GM19043 (cell line): ENCODE measurements around the gene CDK6.
A peak's percentile ranks its signal among the peaks of the same experiment; 100 is the strongest.
"Not testable (repeated sequence)": the region's sequence is repeated elsewhere in the genome, so short reads cannot be mapped to it uniquely, and the experiment has no call there.

Experiments
- ATAC-seq: cut with Tn5 transposase; IDR thresholded peaks from one replicate; pipeline ENCODE4 v1.9.1; 2021; ENCODE audit warnings: low read depth; ENCODE audit not compliant: unreplicated experiment

The CDK6 gene

DNA sequence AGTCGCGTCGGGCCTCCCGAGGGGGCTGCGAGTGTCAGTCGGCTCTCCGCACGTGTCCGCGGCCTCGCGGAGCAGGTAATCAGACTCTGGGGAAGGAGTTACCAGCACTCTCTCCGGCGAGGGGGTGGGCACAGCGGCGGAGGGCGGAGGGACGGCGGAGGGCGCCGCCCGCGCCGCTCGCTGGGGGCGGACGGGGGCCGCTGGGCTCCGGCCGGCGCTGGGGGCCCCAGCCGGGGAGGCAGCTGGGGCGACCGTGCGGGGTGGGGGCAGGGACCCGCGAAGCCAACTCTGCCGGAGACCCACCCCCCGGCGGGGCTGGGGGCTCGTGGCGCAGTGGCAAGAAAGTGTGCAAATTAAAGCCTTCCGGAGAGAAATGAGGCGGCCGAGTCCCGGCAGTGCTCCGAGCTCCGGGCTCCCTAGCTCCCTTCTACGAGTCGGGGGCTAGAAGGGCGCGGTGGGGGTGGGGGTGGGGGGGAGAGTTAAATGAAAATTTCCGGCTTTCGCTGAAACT is at the start of gene CDK6:
Gene CDK6 (minus strand): TSS at position 85 of the 511 bp plus-strand sequence. CDS start 3,250 bp downstream, outside the sequence.
- ATAC-seq = peak; percentile 22

GRCh38 chr7:92886039-92886438 is 49.7 kb upstream of the CDK6 start:
- ATAC-seq = not testable (repeated sequence)

- no peak for ATAC-seq
These were observed 47.8 kb upstream of the CDK6 start for GRCh38 chr7:92884218-92884617.

GRCh38 chr7:92882760-92883159 is 46.4 kb upstream of the CDK6 start:
- no peak for ATAC-seq

GRCh38 chr7:92881091-92881485 is 44.7 kb upstream of the CDK6 start:
- no peak for ATAC-seq

GRCh38 chr7:92880212-92881090 is 44.1 kb upstream of the CDK6 start:
- ATAC-seq = no peak

- ATAC-seq = no peak
These were observed 41.0 kb upstream of the CDK6 start for GRCh38 chr7:92877367-92877766.

DNA sequence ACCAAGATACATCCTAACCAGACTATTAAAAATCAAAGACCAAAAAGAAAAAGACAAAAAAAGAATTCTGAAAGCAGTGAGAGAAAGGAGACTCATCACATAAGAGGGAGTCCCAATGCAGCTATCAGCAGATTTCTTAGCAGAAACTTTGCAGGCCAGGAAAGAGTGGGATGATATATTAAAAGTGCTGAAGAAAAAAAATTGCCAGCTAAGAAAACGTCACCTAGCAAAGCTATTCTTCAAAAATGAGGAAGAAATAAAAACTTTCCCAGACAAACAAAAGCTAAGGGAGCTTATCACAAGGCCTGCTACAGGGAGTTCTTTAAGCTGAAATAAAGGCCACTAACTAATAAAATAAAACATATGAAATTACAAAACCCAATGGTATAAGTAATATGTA is 40.5 kb upstream of the CDK6 start:
- ATAC-seq = no peak

GRCh38 chr7:92875719-92876118 is 39.3 kb upstream of the CDK6 start:
- ATAC-seq = no peak

- no peak for ATAC-seq
These were observed 38.8 kb upstream of the CDK6 start for GRCh38 chr7:92875173-92875572.

DNA sequence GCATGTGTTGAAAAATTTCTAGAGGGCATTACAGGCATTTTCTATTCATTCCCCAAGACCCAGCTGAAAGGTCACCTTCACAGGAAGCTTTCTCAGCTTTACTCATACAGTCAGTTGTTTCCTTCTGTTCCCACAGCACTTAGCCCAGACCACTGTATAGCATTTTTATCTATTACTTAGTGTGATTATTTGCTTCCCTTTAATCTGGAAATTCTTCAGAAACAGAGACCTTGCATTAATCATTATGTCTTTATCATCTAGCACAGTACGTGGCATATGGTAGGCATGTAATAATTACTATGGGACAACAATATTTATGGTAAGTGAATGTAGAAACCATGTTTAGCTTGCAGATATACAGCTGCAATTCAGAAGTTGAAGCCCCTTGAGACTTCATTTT is 38.2 kb upstream of the CDK6 start:
- ATAC-seq = no peak

GRCh38 chr7:92873776-92874175 is 37.4 kb upstream of the CDK6 start:
- no peak for ATAC-seq

GRCh38 chr7:92872701-92873100 is 36.3 kb upstream of the CDK6 start:
- ATAC-seq = no peak

GRCh38 chr7:92868683-92869293 is 32.4 kb upstream of the CDK6 start:
- no peak for ATAC-seq

DNA sequence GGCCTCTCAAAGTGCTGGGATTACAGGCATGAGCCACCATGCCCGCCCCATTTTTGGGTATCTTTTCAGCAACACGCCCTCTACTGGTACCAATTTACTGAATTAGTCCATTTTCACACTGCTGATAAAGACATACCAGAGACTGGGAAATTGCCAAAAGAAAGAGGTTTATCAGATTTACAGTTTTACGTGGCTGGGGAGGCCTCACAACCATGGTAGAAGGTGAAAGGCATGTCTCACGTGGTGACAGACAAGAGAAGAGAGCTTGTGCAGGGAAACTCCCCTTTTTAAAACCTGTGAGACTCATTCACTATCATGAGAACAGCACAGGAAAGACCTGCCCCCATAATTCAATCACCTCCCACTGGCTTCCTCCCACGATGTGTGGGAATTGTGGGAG is 27.8 kb upstream of the CDK6 start:
- not testable (repeated sequence) for ATAC-seq

DNA sequence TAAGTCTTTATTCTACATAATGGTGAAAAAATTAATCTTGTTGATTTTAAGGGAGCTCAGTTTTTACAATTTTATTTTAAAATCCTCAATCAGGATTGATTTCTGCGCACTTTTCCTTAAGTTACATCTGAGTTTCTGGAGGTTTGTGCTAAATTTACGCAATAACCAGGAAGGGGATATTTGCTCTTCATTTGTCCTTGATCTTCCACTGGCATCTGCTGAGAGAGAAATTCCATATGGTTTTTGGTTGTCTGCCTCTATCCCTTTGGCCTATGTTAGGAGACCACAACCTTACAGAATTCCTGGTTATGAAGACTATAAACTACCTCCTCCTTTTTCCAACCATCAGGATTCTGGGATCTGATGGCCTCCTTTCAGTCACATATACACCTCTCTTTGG is 20.1 kb upstream of the CDK6 start:
- no peak for ATAC-seq

DNA sequence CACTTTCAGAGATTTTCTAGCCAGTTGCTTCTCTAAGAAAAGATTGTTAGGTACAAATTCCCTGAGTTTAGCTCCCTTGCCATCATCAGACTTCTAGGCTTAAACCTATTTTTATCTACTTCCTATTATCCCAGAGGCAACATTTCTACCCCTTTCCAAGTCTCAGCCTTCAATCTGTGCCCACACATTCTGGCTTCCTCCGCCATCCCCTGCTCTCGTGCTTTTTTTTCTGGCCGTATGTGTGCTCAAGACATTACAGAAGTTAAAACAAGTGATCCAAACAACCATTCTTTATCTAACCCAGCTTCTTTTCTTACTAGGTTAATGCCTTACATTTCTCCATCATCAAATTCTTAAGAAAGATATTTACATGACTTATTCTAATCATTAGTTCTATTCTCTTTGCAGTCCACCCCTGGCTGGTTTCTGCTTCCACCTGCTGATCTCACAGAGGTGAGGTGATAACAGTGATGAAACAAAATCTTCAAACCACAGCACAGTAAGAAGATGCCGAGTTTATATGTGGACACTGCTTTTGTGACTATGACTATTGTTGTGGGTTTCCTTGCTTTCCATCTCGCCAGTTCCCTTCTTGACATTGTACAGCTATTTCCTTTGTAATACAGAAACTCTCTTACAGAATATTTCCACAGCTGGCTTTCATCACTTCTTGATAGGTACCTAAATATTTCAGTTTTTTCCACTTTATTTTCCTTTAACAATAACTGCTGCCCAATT is 18.3 kb upstream of the CDK6 start:
- peak; percentile 44 for ATAC-seq

- no peak for ATAC-seq
These were observed 15.4 kb upstream of the CDK6 start for GRCh38 chr7:92851732-92852131.

GRCh38 chr7:92850516-92850915 is 14.1 kb upstream of the CDK6 start:
- ATAC-seq = no peak

DNA sequence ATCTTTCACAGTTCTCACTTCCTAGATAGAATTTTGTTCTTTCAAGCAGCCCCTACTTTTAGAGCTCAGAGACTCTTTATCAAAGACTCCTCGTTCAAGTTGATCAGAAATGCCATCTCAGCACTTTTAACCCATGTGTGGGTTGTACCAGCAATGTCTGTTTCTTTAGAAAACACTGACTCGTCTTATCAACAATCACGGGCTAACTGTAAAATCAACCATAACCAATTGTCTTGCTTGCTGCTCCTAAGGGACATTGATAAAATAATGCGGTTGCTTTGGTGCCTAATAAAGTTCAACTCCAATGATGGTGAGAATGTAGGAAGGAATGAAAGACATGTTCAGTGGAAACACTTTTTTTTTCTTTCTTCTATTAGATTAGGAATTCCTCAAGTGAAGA is 12.9 kb upstream of the CDK6 start:
- ATAC-seq = no peak

DNA sequence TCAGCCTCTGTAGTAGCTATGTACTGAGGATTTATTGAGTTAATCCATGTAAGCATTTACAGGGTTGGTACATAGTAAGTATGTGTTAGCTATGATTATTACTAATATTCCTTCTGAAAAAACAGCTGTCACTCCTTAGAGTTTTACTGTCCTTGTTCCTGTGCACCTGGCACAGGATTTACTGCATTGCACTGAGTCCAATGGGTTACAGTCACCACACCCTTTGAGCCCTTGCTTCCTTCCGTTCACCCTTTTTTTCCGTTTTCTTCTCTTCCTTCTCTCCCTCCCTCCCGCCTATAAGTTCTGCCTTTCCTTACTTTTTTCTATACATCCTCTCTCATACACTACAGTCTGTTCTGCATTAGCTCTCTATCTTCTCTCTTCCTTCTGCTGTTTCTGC is 12.5 kb upstream of the CDK6 start:
- no peak for ATAC-seq
